Transverse colon (tissue), 4 donors: ENCODE data around the gene FDXACB1.

Experiments used
- CTCF ChIP-seq, 5 experiments: fragments of 200-600 bp in 3 of 5; fragments of 450-650 bp in 2 of 5; sonication (generic) in 3 of 5; IDR thresholded peaks; 1 replicate in 2 of 5; 2 replicates in 3 of 5; pipeline ENCODE4 v1.5.1; 2016 to 2017; ENCODE audit warnings: antibody characterized with exemption in 5 of 5, inconsistent platforms in 3 of 5, mild to moderate bottlenecking in 2 of 5, moderate library complexity in 1 of 5
- EP300 ChIP-seq: sonication (generic); formaldehyde crosslinking; IDR thresholded peaks from one replicate; pipeline ENCODE4 v1.6.1; 2017; ENCODE audit warnings: antibody characterized with exemption, low read depth
- POLR2A ChIP-seq: fragments of 450-650 bp; IDR thresholded peaks from one replicate; pipeline ENCODE4 v1.6.1; 2016; ENCODE audit warnings: antibody characterized with exemption, mild to moderate bottlenecking, moderate library complexity
- POLR2AphosphoS5 ChIP-seq, 3 donors: sonication (generic); formaldehyde crosslinking; IDR thresholded peaks; one replicate each; pipeline ENCODE4 v1.6.1; 2016; ENCODE audit warnings: antibody characterized with exemption in 3 of 3

GRCh38 chr11:111851067-111851466, 27.9 kb downstream of the FDXACB1 start:
- TF ChIP-seq POLR2A (no peak), POLR2AphosphoS5 (IDR thresholded peaks at IDR 0.05) (no peak), CTCF (IDR thresholded peaks at IDR 0.05) (no peak), EP300 (no peak)
